ENCODE measurements around the gene EGFLAM. TPM values are rescaled to one million over a fixed set of nuclear protein-coding genes. Genes with fewer than 3 reads are reported as not detected.

Gene EGFLAM
- polyA plus RNA-seq, 1 donor from 2014 or later, result not detected

- H3K4me2 ChIP-seq (ENCODE audit: low read length), result no peak overlapping the region
- no peak overlapping the region for H3K27ac ChIP-seq (ENCODE audit: low read length)
- no peak overlapping the region for H2AFZ ChIP-seq (ENCODE audit: low read depth, low read length)
Observed at GRCh38 chr5:38468202-38468673, 209.9 kb downstream of the EGFLAM start.

GRCh38 chr5:38468978-38469706, 210.8 kb downstream of the EGFLAM start:
- no peaks in the 10 kb centered on the region for H3K27me3 ChIP-seq (ENCODE audit: insufficient read depth, low read depth, low read length)
- H2AFZ ChIP-seq (ENCODE audit: low read depth, low read length), result no peak overlapping the region
- H4K20me1 ChIP-seq (ENCODE audit: insufficient read depth), result no peaks in the 10 kb centered on the region
- H3F3A ChIP-seq (ENCODE audit: insufficient read depth, low read length, poor library complexity, severe bottlenecking), result peaks cover 5% of the 10 kb centered on the region
- no peak overlapping the region for H3K9ac ChIP-seq (ENCODE audit: low read length)
- H3K4me3 ChIP-seq (ENCODE audit: low read length), result no peak overlapping the region
- no peaks in the 10 kb centered on the region for H3K9me3 ChIP-seq (ENCODE audit: low read length)
- no peak overlapping the region for H3K27ac ChIP-seq (ENCODE audit: low read length)
- no peaks in the 10 kb centered on the region for H3K79me2 ChIP-seq (replicated peaks; ENCODE audit: insufficient read depth, low read length)
- no peaks in the 10 kb centered on the region for H3K9me2 ChIP-seq (ENCODE audit: insufficient read depth, low read length)
- TF ChIP-seq RAD21 (conservative IDR thresholded peaks at IDR 0.05) (no peak), REST (IDR thresholded peaks at IDR 0.05; ENCODE audit: borderline replicate concordance) (no peak), EZH2 (IDR thresholded peaks at IDR 0.05; ENCODE audit: borderline replicate concordance, insufficient read depth, low read length, poor library complexity, severe bottlenecking) (no peak), TAF1 (IDR thresholded peaks at IDR 0.05; ENCODE audit: low read depth) (no peak), EP300 (conservative IDR thresholded peaks at IDR 0.05; ENCODE audit: poor library complexity, severe bottlenecking) (no peak), MXI1 (conservative IDR thresholded peaks at IDR 0.05; ENCODE audit: poor library complexity, severe bottlenecking) (no peak), CTCF (IDR thresholded peaks at IDR 0.05; ENCODE audit: poor library complexity, severe bottlenecking) (no peak), POLR2AphosphoS5 (IDR thresholded peaks at IDR 0.05) (no peak), SMC3 (conservative IDR thresholded peaks at IDR 0.05; ENCODE audit: poor library complexity) (no peak)
- H3K4me2 ChIP-seq (ENCODE audit: low read length), result no peak overlapping the region
- H3K36me3 ChIP-seq (ENCODE audit: insufficient read depth, low read length), result no peaks in the 10 kb centered on the region

More at GRCh38 chr5:38468202-38468673, 209.9 kb downstream of the EGFLAM start:
- TF ChIP-seq EP300 (conservative IDR thresholded peaks at IDR 0.05; ENCODE audit: poor library complexity, severe bottlenecking) (no peak), REST (IDR thresholded peaks at IDR 0.05; ENCODE audit: borderline replicate concordance) (no peak)
- Histone ChIP-seq H3K27me3 (ENCODE audit: insufficient read depth, low read depth, low read length) (no peaks in the 10 kb centered on the region), H3K36me3 (ENCODE audit: insufficient read depth, low read length) (no peaks in the 10 kb centered on the region), H3K4me3 (ENCODE audit: low read length) (no peak overlapping the region), H3K9me2 (ENCODE audit: insufficient read depth, low read length) (no peaks in the 10 kb centered on the region), H3K9me3 (ENCODE audit: low read length) (no peaks in the 10 kb centered on the region), H3K79me2 (replicated peaks; ENCODE audit: insufficient read depth, low read length) (no peaks in the 10 kb centered on the region), H3F3A (ENCODE audit: insufficient read depth, low read length, poor library complexity, severe bottlenecking) (peaks cover 5% of the 10 kb centered on the region), H3K9ac (ENCODE audit: low read length) (no peak overlapping the region), H4K20me1 (ENCODE audit: insufficient read depth) (no peaks in the 10 kb centered on the region)

Measured in neural cell (in vitro differentiated cells).